ENCODE results near the gene ARHGAP32. TPM values are rescaled to one million over a fixed set of nuclear protein-coding genes. Genes with fewer than 3 reads are reported as not detected.
"Not testable (repeated sequence)": the region's sequence is repeated elsewhere in the genome, so short reads cannot be mapped to it uniquely, and the experiment has no call there.

ARHGAP32 gene
- total and polyA plus RNA-seq, 9 donors, result 8.3 to 15.1 (median 10.4) TPM

DNA sequence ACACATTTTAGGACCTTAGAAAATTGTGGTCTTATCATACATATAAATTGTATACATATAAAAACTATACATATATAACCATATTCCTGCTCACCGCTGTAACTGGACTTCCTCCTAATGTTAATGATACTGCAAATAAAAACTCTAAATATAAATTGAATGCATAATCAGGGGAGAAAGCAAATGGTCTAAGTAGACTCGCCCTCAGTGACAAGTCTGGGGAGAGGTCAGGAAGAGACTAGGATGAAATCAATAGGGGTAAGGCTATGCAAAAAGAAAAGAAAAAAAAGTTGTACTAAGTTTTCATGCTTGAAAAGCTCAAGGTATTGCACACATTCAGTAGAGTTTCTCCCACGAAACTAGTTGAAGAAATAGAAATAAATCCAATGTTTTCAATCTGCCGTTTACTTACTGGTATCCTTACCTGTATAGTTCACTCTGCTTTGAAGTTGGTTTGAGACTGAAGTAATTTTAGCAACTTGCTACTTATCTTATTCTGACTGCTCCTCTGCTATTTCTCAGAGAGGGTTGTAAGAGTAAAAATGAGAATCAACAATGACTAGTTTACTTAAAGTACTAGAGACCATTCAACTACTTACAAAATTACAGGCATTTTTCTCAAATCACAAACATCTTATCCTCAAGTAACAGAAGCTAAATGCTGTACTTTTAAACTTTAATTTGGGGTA lies 12.2 kb upstream of the ARHGAP32 start:
- Histone ChIP-seq H3K27me3 (ENCODE audit: control insufficient read depth, insufficient read depth, low read length) (no peaks in the 10 kb centered on the region), H3K4me3 (ENCODE audit: low read length) (no peak overlapping the region), H3K9me3 (replicated peaks; ENCODE audit: control insufficient read depth, low read depth, low read length) (peaks cover 3% of the 10 kb centered on the region), H3K36me3 (ENCODE audit: control insufficient read depth, insufficient read depth, low read length) (no peaks in the 10 kb centered on the region), H3K4me1 (ENCODE audit: control insufficient read depth, insufficient read depth, low read length) (no peaks in the 10 kb centered on the region), H3K27ac (ENCODE audit: low read length) (no peak overlapping the region)
- 88% methylated on average over 1 of the region's 4 CpGs for WGBS (ENCODE audit: insufficient coverage)
- DNase-seq, result no peak

DNA sequence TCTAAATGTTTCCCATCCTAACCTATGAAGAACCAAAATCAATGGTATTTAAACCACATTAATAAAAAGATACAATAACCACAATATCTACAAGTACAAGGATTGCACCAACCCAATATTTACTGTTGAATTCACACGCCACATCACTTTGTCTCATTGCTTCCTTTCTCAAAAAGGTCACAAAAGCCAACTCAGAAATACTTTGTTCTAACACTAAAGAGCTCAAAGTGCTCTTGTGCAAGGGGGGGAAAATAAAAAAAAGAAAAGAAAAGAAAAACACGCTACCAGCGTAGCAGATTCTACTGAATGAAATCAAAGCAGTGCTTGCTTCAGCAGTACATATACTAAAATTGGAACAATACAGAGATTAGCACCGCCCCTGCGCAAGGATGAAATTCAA lies 10.5 kb upstream of the ARHGAP32 start:
- no peaks in the 10 kb centered on the region for H3K4me1 ChIP-seq (ENCODE audit: control insufficient read depth, insufficient read depth, low read length)
- 50% methylated on average over 2 of the region's 5 CpGs for WGBS (ENCODE audit: insufficient coverage)
- no peaks in the 10 kb centered on the region for H3K27me3 ChIP-seq (ENCODE audit: control insufficient read depth, insufficient read depth, low read length)
- peaks cover 5% of the 10 kb centered on the region for H3K9me3 ChIP-seq (replicated peaks; ENCODE audit: control insufficient read depth, low read depth, low read length)
- H3K27ac ChIP-seq (ENCODE audit: low read length), result no peak overlapping the region
- H3K4me3 ChIP-seq (ENCODE audit: low read length), result no peak overlapping the region
- no peak for DNase-seq
- H3K36me3 ChIP-seq (ENCODE audit: control insufficient read depth, insufficient read depth, low read length), result no peaks in the 10 kb centered on the region

- peaks cover 5% of the 10 kb centered on the region for H3K9me3 ChIP-seq (replicated peaks; ENCODE audit: control insufficient read depth, low read depth, low read length)
- no peak for DNase-seq
- no peak overlapping the region for H3K27ac ChIP-seq (ENCODE audit: low read length)
- H3K4me3 ChIP-seq (ENCODE audit: low read length), result no peak overlapping the region
- no peaks in the 10 kb centered on the region for H3K4me1 ChIP-seq (ENCODE audit: control insufficient read depth, insufficient read depth, low read length)
- no peaks in the 10 kb centered on the region for H3K36me3 ChIP-seq (ENCODE audit: control insufficient read depth, insufficient read depth, low read length)
- H3K27me3 ChIP-seq (ENCODE audit: control insufficient read depth, insufficient read depth, low read length), result no peaks in the 10 kb centered on the region
- WGBS (ENCODE audit: insufficient coverage), result no CpG with 5 or more reads among the region's 6 CpGs
Observed at GRCh38 chr11:129195682-129196081, 3.6 kb upstream of the ARHGAP32 start.

DNA sequence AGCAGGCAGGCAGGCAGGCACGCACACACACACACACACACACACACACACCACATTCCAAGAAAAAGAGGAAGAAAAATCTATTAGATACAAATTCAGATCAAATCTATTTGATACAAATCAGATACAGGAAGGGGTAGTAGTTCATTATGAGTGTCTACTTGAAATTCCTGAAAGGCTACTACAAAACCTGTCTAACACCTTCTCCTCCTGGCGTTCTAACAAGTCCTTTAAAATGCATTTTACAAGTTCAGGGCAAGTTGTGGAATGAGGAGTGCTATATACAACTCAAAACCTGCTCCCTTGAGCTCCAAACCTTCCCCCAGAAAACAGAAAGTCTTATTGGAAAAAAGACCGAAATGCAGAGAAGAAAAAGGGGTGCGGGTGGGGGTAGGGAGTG lies 476 bp downstream of the ARHGAP32 start:
- no peaks in the 10 kb centered on the region for H3K27me3 ChIP-seq (ENCODE audit: control insufficient read depth, insufficient read depth, low read length)
- no CpG with 5 or more reads among the region's 4 CpGs for WGBS (ENCODE audit: insufficient coverage)
- H3K9me3 ChIP-seq (replicated peaks; ENCODE audit: control insufficient read depth, low read depth, low read length), result no peaks in the 10 kb centered on the region
- no peak overlapping the region for H3K27ac ChIP-seq (ENCODE audit: low read length)
- DNase-seq, result no peak
- no peak overlapping the region for H3K4me3 ChIP-seq (ENCODE audit: low read length)
- H3K36me3 ChIP-seq (ENCODE audit: control insufficient read depth, insufficient read depth, low read length), result no peaks in the 10 kb centered on the region
- no peaks in the 10 kb centered on the region for H3K4me1 ChIP-seq (ENCODE audit: control insufficient read depth, insufficient read depth, low read length)

GRCh38 chr11:129190087-129190486 lies 2.0 kb downstream of the ARHGAP32 start:
- Histone ChIP-seq H3K27me3 (ENCODE audit: control insufficient read depth, insufficient read depth, low read length) (no peaks in the 10 kb centered on the region), H3K4me1 (ENCODE audit: control insufficient read depth, insufficient read depth, low read length) (no peaks in the 10 kb centered on the region), H3K27ac (ENCODE audit: low read length) (no peak overlapping the region), H3K9me3 (replicated peaks; ENCODE audit: control insufficient read depth, low read depth, low read length) (no peaks in the 10 kb centered on the region), H3K4me3 (ENCODE audit: low read length) (no peak overlapping the region), H3K36me3 (ENCODE audit: control insufficient read depth, insufficient read depth, low read length) (no peaks in the 10 kb centered on the region)
- DNase-seq, result no peak
- 72% methylated on average over 3 of the region's 4 CpGs for WGBS (ENCODE audit: insufficient coverage)

- H3K27me3 ChIP-seq (ENCODE audit: control insufficient read depth, insufficient read depth, low read length), result no peaks in the 10 kb centered on the region
- H3K9me3 ChIP-seq (replicated peaks; ENCODE audit: control insufficient read depth, low read depth, low read length), result no peaks in the 10 kb centered on the region
- no peak for DNase-seq
- no CpG with 5 or more reads among the region's 1 CpG for WGBS (ENCODE audit: insufficient coverage)
- H3K4me3 ChIP-seq (ENCODE audit: low read length), result no peak overlapping the region
- no peak overlapping the region for H3K27ac ChIP-seq (ENCODE audit: low read length)
- H3K36me3 ChIP-seq (ENCODE audit: control insufficient read depth, insufficient read depth, low read length), result no peaks in the 10 kb centered on the region
- H3K4me1 ChIP-seq (ENCODE audit: control insufficient read depth, insufficient read depth, low read length), result no peaks in the 10 kb centered on the region
Observed at GRCh38 chr11:129189646-129190045, 2.5 kb downstream of the ARHGAP32 start.

- not testable (repeated sequence) for H3K27me3 ChIP-seq (ENCODE audit: control insufficient read depth, insufficient read depth, low read length); H3K4me1 ChIP-seq (ENCODE audit: control insufficient read depth, insufficient read depth, low read length); H3K36me3 ChIP-seq (ENCODE audit: control insufficient read depth, insufficient read depth, low read length); DNase-seq; H3K4me3 ChIP-seq (ENCODE audit: low read length); H3K27ac ChIP-seq (ENCODE audit: low read length); H3K9me3 ChIP-seq (replicated peaks; ENCODE audit: control insufficient read depth, low read depth, low read length)
- no CpG with 5 or more reads among the region's 2 CpGs for WGBS (ENCODE audit: insufficient coverage)
Observed at GRCh38 chr11:129185082-129185481, 7.0 kb downstream of the ARHGAP32 start.

DNA sequence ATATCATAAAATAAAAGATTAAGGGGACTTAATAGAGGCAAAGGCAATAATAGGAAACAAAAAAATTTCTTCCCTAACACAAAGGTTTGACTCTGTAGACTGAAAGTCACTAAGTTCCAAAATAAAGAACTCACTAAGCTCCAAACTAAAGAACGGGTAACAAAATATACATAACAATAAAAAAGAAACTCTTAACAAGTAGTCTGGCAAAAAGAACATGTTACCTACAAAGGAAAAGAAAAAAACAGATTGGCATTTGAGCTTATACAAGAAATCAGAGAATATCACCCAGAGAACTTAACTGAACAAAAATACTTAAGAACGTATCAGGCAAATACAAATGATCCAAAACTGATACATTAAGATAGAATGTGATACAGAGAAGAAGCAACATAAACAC lies 7.5 kb downstream of the ARHGAP32 start:
- no CpG with 5 or more reads among the region's 2 CpGs for WGBS (ENCODE audit: insufficient coverage)
- Histone ChIP-seq H3K36me3 (ENCODE audit: control insufficient read depth, insufficient read depth, low read length) (no peaks in the 10 kb centered on the region), H3K27ac (ENCODE audit: low read length) (no peak overlapping the region), H3K4me3 (ENCODE audit: low read length) (no peak overlapping the region), H3K9me3 (replicated peaks; ENCODE audit: control insufficient read depth, low read depth, low read length) (no peaks in the 10 kb centered on the region), H3K4me1 (ENCODE audit: control insufficient read depth, insufficient read depth, low read length) (no peaks in the 10 kb centered on the region), H3K27me3 (ENCODE audit: control insufficient read depth, insufficient read depth, low read length) (no peaks in the 10 kb centered on the region)
- no peak for DNase-seq

GRCh38 chr11:129167315-129167714 lies 24.8 kb downstream of the ARHGAP32 start:
- no peak for DNase-seq
- WGBS (ENCODE audit: insufficient coverage), result no CpG with 5 or more reads among the region's 1 CpG
- H3K9me3 ChIP-seq (replicated peaks; ENCODE audit: control insufficient read depth, low read depth, low read length), result peaks cover 14% of the 10 kb centered on the region

DNA sequence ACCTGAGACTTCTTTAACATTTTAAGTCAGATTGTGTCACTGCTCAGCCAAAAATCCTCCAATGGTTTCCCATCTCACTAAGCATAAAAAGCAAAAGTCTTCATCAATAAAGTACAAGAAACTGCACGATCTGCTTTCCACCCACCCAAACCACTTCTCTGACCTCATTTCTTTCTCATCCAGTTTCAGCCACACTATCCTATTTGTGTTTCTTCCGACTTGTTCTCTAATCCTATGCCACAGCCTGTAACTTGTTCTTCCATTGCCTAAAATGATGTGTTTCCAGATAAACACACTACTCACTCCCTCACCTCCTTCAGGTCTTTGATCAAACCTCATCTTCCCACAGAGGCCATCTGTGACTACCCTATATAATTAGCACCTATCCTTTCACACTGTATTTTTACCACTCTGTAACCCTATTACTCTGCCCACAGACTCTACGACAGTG lies 28.4 kb downstream of the ARHGAP32 start:
- Histone ChIP-seq H3K27me3 (ENCODE audit: control insufficient read depth, insufficient read depth, low read length) (no peaks in the 10 kb centered on the region), H3K4me1 (ENCODE audit: control insufficient read depth, insufficient read depth, low read length) (no peaks in the 10 kb centered on the region), H3K27ac (ENCODE audit: low read length) (no peak overlapping the region), H3K36me3 (ENCODE audit: control insufficient read depth, insufficient read depth, low read length) (no peaks in the 10 kb centered on the region), H3K9me3 (replicated peaks; ENCODE audit: control insufficient read depth, low read depth, low read length) (peaks cover 3% of the 10 kb centered on the region), H3K4me3 (ENCODE audit: low read length) (no peak overlapping the region)
- WGBS (ENCODE audit: insufficient coverage), result 89% methylated on average over 2 of the region's 3 CpGs
- no peak for DNase-seq

More at GRCh38 chr11:129167315-129167714, 24.8 kb downstream of the ARHGAP32 start:
- no peaks in the 10 kb centered on the region for H3K36me3 ChIP-seq (ENCODE audit: control insufficient read depth, insufficient read depth, low read length)
- no peaks in the 10 kb centered on the region for H3K27me3 ChIP-seq (ENCODE audit: control insufficient read depth, insufficient read depth, low read length)
- H3K4me1 ChIP-seq (ENCODE audit: control insufficient read depth, insufficient read depth, low read length), result no peaks in the 10 kb centered on the region
- no peak overlapping the region for H3K27ac ChIP-seq (ENCODE audit: low read length)
- no peak overlapping the region for H3K4me3 ChIP-seq (ENCODE audit: low read length)

DNA sequence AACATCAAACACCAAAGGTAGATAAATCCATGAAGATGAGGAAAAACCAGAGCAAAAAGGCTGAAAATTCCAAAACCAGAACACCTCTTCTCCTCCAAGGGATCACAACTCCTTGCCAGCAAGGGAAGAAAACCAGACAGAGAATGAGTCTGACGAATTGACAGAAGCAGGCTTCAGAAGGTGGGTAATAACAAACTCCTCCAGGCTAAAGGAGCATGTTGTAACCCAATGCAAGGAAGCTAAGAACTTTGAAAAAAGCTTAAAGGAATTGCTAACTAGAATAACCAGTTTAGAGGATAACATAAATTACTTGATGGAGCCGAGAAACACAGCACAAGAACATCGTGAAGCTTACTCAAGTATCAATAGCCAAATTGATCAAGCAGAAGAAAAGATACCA lies 35.0 kb downstream of the ARHGAP32 start:
- peaks cover 34% of the 10 kb centered on the region for H3K9me3 ChIP-seq (replicated peaks; ENCODE audit: control insufficient read depth, low read depth, low read length)
- not testable (repeated sequence) for H3K36me3 ChIP-seq (ENCODE audit: control insufficient read depth, insufficient read depth, low read length); H3K4me1 ChIP-seq (ENCODE audit: control insufficient read depth, insufficient read depth, low read length); DNase-seq; H3K27me3 ChIP-seq (ENCODE audit: control insufficient read depth, insufficient read depth, low read length); H3K27ac ChIP-seq (ENCODE audit: low read length); H3K4me3 ChIP-seq (ENCODE audit: low read length)
- no CpG with 5 or more reads among the region's 3 CpGs for WGBS (ENCODE audit: insufficient coverage)
